GM18505 (cell line): ENCODE measurements around the gene CD99L2.
"Not testable (repeated sequence)": the region's sequence is repeated elsewhere in the genome, so short reads cannot be mapped to it uniquely, and the experiment has no call there.

ENCODE experiments used
- ATAC-seq: cut with Tn5 transposase; IDR thresholded peaks from one replicate; pipeline ENCODE4 v1.9.1; 2021; ENCODE audit not compliant: unreplicated experiment
- POLR2A ChIP-seq: IDR thresholded peaks from 4 replicates; pipeline ENCODE4 v1.6.1; 2011; ENCODE audit warnings: borderline replicate concordance; ENCODE audit not compliant: insufficient read depth, insufficient read length; ENCODE audit errors: extremely low read depth

Gene CD99L2

GRCh38 chrX:150913511-150913910, 15.0 kb upstream of the CD99L2 start:
- ATAC-seq, result no peak
- no peak for TF ChIP-seq POLR2A

GRCh38 chrX:150907474-150907873, 9.0 kb upstream of the CD99L2 start:
- no peak for TF ChIP-seq POLR2A
- no peak for ATAC-seq

GRCh38 chrX:150906694-150907093, 8.2 kb upstream of the CD99L2 start:
- no peak for TF ChIP-seq POLR2A
- ATAC-seq, result no peak

DNA sequence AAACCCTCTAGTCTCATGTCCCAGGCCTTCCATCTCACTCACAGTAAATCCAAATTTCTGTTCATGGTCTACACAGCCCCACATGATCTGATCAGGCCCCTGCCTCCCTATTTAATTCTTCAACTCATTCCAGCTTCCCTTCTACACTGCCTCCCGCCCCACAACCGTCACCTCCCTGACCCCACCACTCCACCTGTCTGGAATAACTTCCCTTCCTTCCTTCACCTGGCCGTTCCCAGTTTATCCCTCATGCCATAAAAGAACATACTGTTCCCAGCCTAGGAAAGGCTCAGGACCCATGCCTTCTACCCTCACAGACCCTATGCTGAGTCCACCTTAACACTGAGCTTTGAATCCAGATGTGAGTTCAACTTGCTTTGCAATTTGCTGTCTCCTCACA, 6.8 kb upstream of the CD99L2 start:
- ATAC-seq, result no peak
- TF ChIP-seq POLR2A, result no peak

DNA sequence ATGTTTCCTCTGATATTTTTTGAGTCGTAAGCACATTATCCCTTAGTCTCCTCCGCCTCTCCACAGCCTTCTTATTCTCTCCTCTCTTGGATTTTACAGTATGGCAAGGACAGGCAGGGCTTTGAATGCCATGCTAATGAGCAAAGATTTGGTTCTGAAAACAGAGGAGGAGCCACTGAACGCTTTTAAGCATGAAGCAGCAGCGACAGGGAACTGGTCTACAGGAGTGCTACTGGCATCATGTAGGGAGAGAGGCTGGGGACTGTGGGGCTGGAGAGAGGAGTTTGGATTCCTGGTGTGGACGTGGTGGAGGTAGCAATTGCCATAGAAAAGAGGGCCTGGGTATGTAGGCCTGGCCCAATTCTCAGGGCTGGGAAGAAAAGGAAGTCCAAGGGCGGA, 4.6 kb upstream of the CD99L2 start:
- TF ChIP-seq POLR2A, result no peak
- no peak for ATAC-seq

GRCh38 chrX:150902434-150903109, 4.1 kb upstream of the CD99L2 start:
- ATAC-seq, result no peak
- no peak for TF ChIP-seq POLR2A

- no peak for TF ChIP-seq POLR2A
- peak; percentile 37 for ATAC-seq
Measured at GRCh38 chrX:150899191-150899757, 806 bp upstream of the CD99L2 start.

DNA sequence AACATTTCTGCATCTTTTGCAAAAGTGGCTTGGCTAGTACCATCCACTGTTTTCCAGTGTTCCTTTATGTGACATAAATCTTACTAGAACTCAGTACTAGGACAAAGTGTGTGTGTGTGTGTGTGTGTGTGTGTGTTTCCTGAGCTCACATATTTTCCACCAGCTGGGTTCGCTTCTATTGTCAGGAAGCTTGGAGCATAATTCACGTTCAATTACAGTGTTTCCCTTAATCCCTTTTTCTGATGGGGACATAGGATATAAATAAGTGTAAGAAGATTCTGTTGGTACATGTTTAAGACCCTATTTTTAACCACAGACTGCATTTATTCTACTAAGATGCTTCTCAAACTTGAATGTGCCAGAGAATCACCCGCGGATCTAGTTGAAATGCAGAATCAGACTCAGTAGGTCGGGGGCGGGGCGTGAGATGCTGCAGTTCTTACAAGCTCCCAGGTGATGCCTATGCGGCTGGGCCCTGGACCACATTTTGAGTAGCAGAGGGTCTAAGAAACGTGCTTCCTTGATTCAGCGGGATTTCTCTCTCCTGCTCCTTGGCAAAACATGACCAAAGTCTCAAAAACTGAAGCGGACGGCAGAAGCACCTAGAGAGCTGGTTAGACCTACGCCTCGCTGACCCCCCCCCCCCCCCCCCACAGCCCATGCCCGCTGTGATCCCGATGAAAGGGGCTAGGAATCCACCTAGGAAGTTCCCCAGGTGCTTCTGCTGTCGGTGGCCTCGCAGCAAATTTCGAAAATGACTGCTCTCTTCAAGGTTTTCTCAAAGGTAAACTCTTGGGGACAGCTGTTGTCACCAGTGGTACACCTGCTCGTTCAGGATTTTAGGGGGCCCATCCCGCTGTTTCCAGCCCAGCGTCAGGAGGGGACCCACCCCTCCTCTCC, 797 bp downstream of the CD99L2 start:
- no peak for TF ChIP-seq POLR2A
- ATAC-seq, result no peak

DNA sequence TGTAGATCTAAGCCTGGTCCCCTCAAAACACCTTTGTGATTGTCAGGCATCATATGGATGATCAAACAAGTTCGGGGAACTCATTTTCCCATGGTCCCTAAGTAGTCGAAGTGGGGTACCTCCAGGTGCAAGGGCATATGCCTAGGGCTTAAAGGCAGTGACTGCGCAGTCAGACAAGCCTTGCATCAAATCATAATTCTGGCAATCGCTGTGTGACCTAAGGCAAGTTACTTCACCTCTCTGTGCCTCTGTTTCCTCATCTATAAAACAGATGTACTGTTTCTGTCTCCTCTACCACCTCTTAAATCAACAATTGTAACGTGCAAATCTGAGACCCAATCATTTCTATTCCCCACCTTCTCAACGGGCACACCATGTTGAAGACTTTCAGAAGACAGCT, 1.8 kb downstream of the CD99L2 start:
- no peak for TF ChIP-seq POLR2A
- ATAC-seq, result no peak

GRCh38 chrX:150893936-150894335, 4.5 kb downstream of the CD99L2 start:
- no peak for ATAC-seq
- no peak for TF ChIP-seq POLR2A

DNA sequence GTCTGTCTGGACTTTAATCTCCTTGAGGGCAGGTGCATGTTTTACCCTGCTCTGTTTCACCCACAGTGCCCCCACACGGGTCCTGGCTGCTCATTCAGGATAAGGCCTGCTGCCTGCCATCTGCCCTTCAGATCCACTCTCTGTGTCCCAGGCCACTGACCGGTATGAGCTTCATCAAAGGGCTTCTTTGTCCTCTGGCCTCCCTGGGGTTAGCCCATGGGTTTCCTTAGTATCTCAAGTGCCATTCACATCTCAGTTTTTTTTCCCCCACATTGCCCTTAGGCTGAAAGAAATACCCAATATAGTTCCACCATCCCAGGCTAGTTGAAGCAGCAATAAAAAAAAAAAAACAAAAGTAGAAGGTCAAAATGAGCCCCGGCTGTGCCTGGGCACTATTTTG, 9.3 kb downstream of the CD99L2 start:
- ATAC-seq, result no peak
- TF ChIP-seq POLR2A, result no peak

DNA sequence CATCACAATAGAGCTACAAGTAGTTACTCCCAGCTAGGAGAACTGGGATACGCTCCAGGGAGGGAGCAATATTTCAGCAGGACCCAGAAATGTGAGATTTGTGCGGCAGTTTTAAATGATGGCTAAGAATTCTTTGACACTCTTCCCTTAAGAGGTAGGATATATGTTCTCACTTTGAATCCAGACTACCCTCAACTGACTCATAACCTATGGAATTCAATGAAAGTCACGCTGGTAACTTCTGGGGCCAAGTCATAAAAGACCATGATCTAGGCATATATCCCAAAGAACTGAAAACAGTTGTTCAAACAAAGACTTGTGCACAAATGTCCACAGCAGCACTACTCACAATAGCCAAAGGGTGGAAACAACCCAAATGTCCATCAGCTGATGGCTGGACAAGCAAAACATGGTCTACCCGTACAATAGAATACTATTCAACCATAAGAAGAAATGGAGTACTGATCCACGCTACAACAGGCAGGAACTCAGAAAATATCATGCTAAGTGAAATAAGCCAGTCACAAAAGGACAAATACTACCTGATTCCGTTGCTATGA, 10.5 kb downstream of the CD99L2 start:
- no peak for TF ChIP-seq POLR2A
- no peak for ATAC-seq

GRCh38 chrX:150887268-150887667, 11.2 kb downstream of the CD99L2 start:
- not testable (repeated sequence) for ATAC-seq
